Measurements from ENCODE around the gene HOXA3.

DNA sequence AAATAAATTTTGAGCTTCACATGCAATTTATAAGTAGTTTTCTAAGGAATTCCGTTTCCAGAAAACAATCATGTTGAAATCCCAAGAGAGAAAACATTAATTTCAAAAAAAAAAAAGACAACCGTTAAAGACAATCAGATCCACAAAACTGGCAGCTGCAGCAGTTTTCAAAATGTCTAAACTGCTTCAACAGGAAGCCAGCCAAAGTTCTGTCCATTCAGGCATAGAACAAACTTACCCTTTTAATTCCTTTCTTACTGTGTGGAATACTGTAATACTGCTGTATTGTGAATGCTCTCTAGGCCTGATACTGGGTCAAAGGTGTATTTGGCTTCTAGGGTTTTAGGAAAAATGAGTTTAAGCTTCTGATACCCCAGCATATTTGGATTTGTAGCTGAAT, 88.2 kb downstream of the HOXA3 start:
- TF ChIP-seq, protein P1, sequence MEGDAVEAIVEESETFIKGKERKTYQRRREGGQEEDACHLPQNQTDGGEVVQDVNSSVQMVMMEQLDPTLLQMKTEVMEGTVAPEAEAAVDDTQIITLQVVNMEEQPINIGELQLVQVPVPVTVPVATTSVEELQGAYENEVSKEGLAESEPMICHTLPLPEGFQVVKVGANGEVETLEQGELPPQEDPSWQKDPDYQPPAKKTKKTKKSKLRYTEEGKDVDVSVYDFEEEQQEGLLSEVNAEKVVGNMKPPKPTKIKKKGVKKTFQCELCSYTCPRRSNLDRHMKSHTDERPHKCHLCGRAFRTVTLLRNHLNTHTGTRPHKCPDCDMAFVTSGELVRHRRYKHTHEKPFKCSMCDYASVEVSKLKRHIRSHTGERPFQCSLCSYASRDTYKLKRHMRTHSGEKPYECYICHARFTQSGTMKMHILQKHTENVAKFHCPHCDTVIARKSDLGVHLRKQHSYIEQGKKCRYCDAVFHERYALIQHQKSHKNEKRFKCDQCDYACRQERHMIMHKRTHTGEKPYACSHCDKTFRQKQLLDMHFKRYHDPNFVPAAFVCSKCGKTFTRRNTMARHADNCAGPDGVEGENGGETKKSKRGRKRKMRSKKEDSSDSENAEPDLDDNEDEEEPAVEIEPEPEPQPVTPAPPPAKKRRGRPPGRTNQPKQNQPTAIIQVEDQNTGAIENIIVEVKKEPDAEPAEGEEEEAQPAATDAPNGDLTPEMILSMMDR (IDR thresholded peaks at IDR 0.05): no peak
- TF ChIP-seq POLR2A (IDR thresholded peaks at IDR 0.05) (no peak), POLR2AphosphoS5 (IDR thresholded peaks at IDR 0.05) (no peak)
